Germinal center (tissue), 1 donor: ENCODE data around the gene DCAF12.
"Not testable (repeated sequence)": the region's sequence is repeated elsewhere in the genome, so short reads cannot be mapped to it uniquely, and the experiment has no call there.

Experiments used
- DNase-seq: peaks from one replicate; pipeline ENCODE4 v3.0.0; 2012; ENCODE audit warnings: mixed read lengths, low spot score

Gene DCAF12

GRCh38 chr9:34065541-34065940, 61.0 kb downstream of the DCAF12 start:
- DNase-seq: no peak

DNA sequence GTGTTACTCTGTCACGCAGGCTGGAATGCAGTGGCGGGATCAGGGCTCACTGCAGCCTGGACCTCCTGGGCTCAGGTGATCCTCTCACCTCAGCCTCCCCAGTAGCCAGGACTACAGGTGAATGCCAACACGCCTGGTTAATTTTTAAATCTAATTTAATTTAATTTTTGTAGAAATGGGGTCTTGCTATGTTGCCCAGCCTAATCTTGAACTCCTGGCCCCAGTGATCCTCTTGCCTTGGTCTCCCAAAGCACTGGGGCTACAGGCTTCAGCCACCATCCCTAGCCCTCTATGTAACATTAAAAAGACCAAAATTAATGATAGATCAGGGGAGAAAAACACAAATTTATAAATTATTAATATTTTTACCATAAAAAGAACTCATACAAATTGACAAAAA, 66.5 kb downstream of the DCAF12 start:
- DNase-seq: no peak

GRCh38 chr9:34059281-34059680, 67.2 kb downstream of the DCAF12 start:
- DNase-seq: no peak

- no peak for DNase-seq
These were observed 76.7 kb downstream of the DCAF12 start for GRCh38 chr9:34049630-34050384.

- peak; percentile 92 for DNase-seq
These were observed 77.5 kb downstream of the DCAF12 start, which contains the start of gene UBAP2 for GRCh38 chr9:34048727-34049629. Gene UBAP2 (minus strand): TSS chr9:34048887. CDS start chr9:34017148, 31,739 bp downstream.

- peak; percentile 56 for DNase-seq
These were observed 78.4 kb downstream of the DCAF12 start for GRCh38 chr9:34047864-34048726.

GRCh38 chr9:34046784-34047379, 79.6 kb downstream of the DCAF12 start:
- no peak for DNase-seq

- no peak for DNase-seq
These were observed 80.6 kb downstream of the DCAF12 start for GRCh38 chr9:34045903-34046302.

DNA sequence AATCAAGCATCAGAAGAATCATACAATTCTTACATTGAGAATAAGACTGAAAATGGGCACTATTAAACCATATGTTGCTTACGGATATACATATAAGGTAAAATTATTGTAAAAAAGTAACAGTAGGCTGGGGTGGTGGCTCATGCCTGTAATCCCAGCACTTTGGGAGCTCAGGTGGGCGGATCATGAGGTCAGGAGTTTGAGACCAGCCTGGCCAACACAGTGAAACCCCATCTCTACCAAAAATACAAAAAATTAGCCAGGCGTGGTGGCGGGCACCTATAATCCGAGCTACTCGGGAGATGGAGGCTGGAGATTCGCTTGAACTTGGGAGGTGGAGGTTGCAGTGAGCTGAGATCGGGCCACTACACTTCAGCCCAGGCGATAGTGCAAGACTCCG, 84.4 kb downstream of the DCAF12 start:
- DNase-seq: not testable (repeated sequence)

DNA sequence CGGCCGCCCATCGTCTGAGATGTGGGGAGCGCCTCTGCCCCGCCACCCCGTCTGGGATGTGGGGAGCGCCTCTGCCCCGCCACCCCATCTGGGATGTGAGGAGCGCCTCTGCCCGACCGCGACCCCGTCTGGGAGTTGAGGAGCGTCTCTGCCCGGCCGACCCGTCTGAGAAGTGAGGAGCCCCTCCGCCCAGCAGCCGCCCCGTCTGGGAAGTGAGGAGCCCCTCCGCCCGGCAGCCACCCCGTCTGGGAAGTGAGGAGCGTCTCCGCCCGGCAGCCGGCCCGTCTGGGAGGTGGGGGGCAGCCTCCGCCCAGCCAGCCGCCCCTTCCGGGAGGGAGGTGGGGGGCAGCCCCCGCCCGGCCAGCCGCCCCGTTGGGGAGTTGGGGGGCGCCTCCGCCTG, 87.6 kb downstream of the DCAF12 start:
- DNase-seq: not testable (repeated sequence)

DNA sequence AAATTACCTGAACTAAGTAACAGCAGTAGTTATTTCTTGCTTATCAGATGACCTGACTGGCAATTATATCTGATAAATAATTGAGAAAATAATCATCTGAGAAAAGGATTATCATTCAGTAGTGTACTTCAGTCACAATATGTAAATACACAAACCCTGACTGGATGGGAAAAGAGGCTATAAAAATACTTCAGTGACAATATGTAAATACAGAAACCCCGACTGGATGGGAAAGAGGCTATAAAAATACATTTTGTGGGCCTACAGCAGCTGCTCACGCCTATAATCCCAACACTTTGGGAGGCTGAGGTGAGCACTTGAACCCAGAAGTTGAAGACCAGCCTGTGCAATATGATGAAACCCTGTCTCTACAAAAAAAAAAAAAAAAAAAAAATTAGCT, 88.9 kb downstream of the DCAF12 start:
- no peak for DNase-seq

DNA sequence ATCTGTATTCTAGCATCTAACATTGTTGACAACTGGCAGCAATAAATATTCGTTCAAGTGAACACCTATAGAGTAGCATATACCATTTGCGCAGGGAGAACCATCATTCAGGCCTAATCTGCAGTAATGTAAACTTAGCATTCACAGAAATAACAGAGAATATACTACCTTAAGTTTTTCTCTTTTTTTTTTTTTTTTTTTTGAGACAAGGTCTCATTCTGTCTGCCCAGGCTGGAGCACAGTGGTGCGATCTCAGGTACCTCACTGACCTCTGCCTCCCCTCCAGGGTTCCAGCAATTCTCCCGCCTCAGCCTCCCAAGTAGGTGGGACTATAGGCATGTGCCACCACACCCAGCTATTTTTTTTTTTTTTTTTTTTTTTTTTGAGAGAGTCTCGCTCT, 89.9 kb downstream of the DCAF12 start:
- no peak for DNase-seq
